NOMO-1 treated with dmso at 0.1 percent for 144 hours (cell line): ENCODE data around the gene NUP98.
"Not testable (repeated sequence)": the region's sequence is repeated elsewhere in the genome, so short reads cannot be mapped to it uniquely, and the experiment has no call there.

Experiments
- DNase-seq: peaks from one replicate; lab custom pipeline; 2025; ENCODE audit not compliant: unreplicated experiment; lab: John Stamatoyannopoulos, UW

NUP98 gene

DNA sequence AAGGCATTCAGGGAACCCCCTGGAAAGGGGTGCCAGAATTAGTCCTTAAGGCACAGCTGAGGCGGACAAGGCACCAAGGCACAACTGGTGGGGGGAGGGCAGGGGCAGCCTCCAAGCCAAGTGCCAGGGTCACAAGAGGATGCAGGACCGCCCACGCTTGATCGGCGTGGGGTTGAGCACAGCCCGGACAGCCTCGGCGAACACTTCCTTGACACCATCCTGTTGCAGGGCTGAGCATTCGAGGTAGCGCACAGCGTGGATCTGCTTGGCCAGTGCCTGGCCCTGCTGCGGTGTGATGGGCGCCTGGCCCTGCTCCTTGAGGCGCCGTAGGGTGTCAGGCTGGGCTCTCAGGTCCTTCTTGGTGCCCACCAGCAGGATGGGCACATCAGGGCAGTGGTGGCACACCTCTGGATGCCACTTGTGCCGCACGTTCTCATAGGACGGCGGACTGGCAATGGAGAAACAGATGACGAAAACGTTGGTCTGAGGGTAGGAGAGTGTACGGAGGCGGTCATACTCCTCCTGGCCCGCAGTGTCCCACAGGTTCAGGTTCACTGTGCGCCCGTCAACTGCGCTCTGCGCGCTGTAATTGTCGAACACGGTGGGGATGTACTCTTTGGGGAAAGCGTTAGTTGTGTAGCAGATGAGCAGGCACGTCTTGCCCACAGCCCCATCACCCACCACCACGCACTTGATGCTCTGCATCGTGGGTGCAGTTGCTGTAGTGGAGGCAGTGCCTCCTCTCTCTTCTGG, 30.3 kb upstream of the NUP98 start:
- no peak for DNase-seq

DNA sequence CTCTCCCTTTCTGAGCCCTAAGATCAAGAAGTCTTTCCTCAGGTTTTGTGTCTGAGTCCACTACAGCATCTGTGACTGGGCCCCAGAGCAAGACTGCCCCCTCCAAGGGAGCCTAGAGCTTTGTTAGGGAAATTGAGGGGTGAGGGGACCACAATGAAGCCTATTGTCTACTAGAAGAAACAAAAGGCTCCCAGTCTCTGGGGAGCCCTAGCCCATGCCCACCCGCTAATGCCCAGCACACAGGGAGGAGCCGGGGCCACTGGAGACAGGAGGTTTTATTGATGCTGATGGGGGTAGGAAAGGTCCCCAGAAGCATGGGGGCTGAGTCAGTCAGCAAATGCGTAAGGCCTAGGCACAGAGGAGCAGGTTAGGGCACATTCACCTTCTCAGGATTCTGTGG, 29.4 kb upstream of the NUP98 start:
- no peak for DNase-seq

DNA sequence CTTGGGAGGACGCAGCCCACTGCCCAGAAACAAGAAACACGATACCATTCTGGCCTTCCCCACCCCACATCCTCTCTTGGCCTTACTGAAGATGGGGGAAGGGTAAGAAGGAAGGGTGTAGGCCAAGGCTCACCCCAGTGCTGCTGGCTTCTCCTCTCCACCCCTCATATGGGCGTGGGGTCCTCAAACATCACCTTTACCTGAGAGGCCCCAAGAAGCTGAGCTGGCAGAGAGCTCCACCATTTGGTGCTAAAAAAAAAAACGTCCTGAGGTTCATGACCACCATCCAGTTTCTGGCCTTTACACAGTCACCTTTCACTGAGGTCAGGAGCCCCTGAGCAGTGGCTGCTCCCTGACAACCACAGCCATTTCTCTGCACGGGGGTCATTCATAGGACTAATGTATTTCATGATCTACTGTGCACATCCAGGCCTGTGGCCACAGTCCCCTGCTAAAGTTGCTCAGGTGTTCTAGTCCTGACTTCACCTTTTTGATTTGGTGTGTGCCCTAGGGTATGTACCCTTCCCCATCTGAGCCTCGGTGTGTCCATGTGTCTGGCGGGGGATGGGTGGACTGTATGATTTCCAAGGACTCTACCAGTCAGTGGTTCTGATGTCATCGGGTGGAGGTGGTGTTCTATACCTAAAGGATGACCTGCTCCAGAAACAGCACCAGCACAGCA, 28.3 kb upstream of the NUP98 start:
- no peak for DNase-seq

DNA sequence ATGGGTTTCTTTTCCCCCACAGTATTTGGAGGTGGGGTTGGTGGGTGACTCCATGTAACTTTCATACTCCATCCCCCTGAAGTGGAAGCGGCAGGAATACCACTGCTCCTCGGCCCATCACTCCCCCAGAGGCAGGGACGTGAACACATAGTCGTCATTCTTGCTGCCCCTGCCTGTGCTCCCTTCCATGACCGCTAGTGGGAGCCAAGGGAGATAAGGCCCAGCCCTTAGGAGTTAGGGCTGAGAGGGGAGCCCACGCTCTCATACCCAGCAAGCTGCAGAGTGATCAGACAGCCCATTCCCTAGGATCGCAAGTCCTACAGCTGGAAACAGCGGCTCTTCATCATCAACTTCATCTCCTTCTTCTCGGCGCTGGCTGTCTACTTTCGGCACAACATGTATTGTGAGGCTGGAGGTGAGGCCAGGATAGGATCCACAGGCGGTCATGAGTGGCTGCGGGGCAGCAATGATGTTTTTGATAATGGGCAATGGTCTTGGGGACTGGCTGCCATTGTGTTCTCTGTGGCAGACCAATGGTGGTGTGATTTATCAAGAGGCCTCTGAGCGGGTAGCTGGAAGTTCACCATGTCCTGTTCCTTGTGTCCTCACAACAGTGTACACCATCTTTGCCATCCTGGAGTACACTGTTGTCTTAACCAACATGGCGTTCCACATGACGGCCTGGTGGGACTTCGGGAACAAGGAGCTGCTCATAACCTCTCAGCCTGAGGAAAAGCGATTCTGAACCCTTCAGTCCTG, 27.5 kb upstream of the NUP98 start:
- DNase-seq = peak; percentile 67

DNA sequence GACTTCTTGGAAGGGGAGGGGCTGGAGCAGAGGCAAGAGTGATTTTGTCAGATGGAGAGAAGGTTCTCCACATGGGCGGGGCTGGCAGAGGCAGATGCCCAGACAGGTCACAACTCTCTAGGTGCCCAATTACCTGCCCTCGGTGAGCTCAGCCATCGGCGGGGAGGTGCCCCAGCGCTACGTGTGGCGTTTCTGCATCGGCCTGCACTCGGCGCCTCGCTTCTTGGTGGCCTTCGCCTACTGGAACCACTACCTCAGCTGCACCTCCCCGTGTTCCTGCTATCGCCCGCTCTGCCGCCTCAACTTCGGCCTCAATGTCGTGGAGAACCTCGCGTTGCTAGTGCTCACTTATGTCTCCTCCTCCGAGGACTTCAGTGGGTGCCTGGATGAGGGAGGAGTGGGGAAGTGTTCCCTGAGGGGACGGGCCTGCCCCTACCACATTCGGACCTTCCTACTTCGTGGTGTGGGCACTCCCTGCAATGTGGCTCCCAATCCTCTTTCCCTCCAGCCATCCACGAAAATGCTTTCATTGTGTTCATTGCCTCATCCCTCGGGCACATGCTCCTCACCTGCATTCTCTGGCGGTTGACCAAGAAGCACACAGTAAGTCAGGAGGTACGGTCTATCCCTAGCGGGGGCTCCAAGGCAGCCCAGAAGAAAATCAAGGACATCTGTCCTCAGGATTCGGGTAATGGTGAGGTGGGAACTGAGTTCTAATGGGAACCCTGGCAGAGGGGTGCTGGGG, 26.6 kb upstream of the NUP98 start:
- DNase-seq = no peak

DNA sequence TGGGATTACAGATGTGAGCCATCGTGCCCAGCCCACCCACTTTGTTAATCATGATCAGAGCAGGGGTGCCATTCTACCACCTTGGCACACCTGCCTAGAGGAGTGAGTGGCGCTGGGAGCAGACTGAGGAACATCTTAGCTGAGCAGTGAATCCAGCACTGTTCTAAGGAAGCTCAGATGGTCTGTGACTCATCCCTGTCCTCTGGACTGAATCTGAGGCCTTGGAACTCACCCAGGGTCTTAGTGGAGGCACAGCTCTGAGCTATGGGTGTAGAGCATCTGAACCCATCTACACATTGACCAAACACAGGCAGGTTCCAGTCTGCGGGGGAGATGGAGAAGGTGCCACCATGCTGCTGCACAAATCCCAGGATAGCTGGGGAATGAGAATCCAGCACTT, 25.9 kb upstream of the NUP98 start:
- DNase-seq = no peak

DNA sequence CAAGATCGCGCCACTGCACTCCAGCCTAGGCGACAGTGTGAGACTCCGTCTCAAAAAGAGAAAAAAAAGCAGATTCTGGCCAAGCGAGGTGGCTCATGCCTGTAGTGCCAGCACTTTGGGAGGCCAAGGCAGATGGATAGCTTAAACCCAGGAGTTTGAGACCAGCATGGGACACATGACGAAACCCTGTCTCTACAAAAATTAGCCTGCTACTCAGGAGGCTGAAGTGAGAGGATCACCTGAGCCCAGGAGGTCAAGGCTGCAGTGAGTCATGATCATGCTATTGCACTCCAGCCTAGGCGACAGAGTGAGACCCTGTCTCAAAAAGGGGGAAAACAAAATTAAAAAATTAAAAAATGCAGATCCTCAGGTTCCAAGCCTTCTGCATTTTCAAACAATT, 25.0 kb upstream of the NUP98 start:
- DNase-seq = no peak

DNA sequence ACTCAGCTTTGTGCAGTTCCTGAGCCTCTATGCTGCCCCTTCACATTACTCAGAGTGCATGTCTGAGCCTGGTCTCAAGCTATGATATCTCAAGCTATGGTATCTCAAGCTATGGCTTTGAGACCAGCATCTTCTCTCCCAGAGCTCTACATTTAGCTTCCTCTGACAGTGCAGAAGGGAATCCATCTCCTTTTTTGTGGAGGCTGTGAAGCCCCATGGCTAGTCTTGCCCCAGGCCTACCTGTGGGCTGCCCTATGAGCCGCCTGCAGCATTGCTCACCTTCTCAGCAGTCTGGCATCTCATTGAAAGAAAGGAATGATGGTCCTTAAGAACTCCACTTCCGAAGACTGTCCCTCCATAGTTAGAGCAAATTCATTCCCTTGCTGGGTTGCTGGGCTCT, 23.6 kb upstream of the NUP98 start:
- DNase-seq = no peak

DNA sequence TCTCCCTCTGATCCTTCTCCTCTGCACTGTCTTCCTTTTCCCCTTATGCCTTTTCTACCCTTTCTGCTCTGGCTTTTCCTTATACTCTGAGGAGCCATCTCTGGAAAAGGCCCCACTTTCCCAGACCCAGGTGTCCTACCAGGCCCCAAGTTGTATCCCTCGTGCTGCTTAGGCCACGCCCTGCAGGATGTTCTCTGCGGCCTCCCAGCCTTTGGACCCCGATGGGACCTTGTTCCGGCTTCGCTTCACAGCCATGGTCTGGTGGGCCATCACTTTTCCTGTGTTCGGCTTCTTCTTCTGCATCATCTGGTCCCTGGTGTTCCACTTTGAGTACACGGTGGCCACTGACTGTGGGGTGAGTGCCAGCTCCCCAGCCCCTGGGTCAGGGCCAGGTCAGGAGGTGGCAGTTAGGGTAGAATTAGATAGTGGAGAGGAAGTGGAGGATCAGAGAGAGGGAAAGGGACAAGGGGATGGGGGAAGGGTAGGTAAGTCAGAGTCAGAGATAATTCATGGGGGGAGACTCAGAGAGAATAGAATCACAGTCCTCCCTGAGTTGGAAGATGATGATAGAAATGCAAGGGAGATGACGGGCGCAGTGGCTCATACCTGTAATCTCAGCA, 19.9 kb upstream of the NUP98 start:
- no peak for DNase-seq

DNA sequence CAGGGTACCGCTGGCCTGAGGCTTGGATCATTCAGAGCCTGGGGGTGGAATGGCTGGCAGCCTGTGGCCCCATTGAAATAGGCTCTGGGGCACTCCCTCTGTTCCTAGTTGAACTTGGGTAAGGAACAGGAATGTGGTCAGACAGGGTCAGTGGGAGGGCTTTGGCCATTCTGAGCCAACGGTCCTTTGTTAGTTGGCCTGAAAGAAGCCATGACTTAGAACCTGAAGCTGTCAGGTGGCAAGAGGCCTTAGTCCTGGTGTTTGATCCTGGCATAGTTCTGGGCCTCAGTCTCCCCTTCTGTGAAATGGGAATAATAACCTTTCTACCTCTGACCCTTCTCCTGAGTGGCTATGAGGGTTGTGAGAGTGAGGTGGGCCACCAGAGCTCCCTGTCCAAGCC, 19.3 kb upstream of the NUP98 start:
- DNase-seq = no peak

DNA sequence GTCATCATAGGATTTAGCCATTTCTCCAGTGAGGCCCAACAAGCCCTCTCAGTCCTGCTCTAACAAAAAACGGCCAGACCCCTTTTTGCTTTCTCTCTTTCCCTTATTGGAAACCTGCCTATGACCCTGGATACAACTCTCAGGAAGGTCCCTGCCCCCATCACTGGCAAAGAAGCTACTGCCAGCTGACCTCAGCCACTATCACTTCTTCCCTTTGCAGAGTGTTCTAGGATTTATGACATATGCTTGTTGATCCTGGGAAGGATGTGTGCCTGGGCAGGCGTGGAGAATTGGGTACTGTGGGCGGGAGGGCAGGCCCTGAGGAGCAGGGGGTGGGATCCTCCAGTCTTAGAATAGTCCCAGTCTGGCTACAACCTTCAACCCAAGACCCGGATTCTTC, 18.5 kb upstream of the NUP98 start:
- DNase-seq = no peak

DNA sequence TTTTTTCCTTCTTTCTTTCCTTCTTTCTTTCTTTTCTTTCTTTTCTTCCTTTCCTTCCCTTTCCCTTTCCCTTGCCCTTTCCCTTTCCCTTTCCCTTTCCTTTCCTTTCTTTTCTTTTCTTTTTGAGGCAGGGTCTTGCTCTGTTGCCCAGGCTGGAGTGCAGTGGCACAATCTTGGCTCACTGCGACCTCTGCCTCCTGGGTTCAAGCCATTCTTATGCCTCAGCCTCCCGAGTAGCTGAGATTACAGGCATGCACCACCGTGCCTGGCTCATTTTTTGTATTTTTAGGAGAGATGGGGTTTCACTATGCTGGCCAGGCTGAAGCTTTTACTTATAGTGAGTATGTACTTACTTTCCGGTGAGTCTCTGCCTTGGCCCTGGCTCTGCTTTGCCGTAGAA, 17.5 kb upstream of the NUP98 start:
- DNase-seq = not testable (repeated sequence)

DNA sequence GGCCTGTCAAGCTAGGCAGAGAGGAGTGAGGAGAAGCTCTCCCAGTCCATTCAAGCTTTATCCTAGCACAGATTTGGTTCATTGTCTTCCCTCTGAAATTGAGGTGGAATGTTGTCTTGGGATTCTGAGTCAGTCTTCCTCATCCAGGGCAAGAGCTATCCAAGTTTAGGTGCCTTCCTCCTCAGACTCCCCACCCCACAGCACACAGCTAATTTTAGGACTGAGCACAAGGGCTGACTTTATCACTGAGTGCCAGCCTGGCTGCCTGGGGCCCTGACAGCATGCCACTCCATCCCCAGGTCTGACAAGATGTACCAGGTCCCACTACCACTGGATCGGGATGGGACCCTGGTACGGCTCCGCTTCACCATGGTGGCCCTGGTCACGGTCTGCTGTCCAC, 13.6 kb upstream of the NUP98 start:
- DNase-seq = no peak

DNA sequence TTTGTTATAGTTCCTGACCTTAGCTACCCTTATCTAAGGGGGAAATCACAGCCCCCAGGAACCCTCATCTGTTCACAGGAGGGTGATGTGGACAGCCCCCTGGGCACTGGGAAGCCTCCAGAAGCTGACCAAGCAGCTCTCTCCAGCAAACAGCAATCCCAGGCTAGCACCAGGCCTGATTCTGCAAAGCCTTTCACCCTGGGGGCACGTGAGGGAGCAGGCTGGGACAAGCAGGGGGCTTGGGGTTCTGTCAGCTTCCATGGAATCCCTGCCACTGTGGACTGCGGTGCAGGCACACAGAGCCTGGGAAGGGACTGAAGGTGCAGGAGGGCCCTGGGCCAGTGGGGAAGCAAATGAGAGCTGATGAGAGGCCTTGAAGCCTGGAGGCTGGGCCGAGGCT, 13.1 kb upstream of the NUP98 start:
- no peak for DNase-seq

DNA sequence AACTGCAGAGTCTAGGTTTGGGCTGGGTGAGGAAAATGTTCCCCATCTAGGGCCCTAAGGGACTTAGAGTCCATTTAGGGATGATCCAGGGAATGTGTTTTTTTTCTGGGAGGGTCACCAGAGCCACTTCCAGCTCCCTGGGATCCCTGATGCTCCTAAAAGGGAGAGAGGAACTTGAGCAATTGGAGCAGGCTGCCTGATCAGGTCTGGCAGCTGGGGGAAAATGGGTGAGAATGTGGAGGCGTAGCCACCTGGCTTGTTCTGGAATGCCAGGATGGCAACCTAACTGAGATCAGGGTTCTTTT, 12.2 kb upstream of the NUP98 start:
- DNase-seq = no peak

DNA sequence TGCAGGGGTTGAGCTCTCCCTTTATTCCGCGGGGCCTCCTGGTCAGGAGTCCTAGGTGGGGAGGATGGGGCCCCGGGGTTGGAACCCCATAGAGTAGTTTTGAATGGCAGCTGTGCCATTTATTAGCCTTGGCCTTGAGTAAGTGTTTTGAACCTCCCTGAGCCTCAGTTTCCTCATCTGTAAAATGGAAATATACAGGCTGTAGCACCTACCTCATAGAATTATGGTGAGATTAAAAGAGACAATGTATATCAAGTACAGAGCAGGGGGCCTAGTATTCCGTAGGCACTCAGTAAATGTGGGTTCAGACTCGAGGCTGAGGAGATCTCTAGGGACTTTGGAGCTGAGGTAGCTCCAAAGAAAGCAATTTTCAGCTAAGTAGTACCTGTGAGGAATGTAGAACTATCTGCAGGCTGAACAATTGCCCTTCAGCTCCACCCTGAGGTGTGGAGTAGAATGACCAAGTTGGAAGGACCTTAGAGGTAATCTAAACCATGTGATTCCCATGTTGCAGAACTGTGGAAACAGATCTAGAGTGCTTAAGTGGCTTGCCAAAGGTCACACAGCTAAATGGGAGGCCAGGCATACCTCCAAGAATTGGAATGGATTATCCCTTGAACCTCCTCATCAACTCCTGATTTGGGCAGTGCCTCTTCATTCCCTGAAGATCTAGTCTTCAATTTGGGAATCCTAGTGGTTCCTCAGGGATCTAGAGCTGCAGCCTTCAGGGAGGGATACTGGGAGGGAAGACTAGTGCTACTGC, 11.7 kb upstream of the NUP98 start:
- peak; percentile 39 for DNase-seq

DNA sequence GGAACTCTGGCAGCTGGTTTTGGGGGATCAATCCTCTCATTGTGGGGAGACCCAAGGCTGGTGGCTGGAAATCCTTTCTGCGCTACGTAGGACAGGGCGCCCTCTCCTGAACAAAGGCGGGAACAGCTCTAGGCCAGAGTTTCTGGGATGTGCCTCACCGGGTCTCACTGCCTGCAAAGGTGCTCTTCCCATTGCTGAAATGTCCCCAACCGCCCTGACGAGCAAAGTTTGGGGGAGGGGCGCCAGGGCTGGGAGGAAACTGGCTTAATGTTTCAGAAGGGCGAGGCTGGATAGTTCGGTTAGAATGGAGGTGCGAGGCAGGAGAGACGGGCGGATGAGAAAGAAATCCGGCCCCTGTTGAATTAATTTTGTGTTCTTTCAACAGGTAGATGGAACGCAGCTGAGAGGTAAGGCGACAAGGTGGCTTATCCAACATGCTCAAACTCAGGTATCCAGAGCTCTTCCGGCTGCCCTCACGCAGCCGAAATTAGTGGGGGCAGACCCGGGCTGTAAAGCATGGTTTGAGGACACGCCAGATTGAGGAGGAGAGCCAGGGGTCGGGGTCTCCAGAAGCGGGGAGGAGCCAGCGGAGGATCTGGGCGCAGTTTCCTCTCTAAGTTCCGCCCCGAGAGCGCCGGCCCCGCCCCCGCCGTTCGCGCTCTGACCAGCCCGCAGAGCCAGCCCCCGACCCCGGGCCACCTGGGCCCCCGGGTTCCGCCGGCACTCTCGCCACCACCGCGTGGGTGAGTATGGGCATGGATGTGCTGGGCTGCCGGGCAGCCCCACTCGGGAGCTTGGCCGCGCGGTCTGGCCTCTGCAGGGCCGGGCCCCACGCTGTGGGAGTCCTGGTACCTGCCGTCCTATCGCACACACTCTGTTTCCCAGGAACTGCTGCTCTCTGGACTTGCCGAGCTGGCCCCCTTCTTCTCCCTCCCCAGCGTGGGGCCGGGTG, 10.8 kb upstream of the NUP98 start, which contains the start of gene PGAP2:
TSS of gene PGAP2 (plus strand) at position 652 of the 952 bp plus-strand sequence. CDS start 2,700 bp downstream, outside the sequence.
- no peak for DNase-seq

DNA sequence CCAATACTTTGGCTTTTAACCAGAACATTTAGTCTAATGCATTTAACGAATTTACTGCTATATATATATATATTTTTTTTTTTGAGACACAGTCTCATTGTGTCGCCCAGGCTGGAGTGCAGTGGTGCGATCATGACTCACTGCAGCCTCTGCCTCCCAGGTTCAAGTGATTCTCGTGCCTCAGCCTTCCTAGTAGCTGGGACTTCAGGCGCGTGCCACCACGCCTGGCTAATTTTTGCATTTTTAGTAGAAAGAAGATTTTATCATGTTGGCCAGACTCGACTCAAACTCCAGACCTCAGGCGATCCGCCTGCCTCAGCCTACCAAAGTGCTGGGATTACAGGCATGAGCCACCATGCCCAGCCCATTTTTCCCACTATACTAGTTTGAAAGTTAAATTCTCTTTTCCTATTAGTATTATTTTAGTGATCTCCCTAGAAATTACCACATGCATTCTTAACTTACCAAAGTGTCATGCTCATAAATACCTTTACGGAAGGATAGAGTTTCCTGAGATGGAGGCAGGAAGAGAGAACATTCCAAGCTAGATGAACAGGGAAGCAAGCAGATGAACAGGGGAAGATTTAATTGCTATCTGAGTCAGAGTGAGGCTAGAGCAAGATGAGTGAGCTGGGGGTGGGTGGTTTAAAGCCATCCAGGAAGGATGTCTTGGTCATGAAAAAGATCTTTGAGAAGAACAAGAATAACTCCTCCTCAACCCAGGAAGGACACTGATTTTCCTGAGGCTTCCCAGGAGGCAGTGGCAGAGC, 6.6 kb upstream of the NUP98 start:
- DNase-seq = no peak
